Measurements from ENCODE around the gene PFKFB1. TPM values are rescaled to one million over a fixed set of nuclear protein-coding genes. Genes with fewer than 3 reads are reported as not detected.

Gene PFKFB1
- total and polyA plus RNA-seq, 2 of the 13 experiments (the other 11 are each of a cell fraction or from before 2014, with no cell fraction given), result 1.5 to 2.9 TPM

DNA sequence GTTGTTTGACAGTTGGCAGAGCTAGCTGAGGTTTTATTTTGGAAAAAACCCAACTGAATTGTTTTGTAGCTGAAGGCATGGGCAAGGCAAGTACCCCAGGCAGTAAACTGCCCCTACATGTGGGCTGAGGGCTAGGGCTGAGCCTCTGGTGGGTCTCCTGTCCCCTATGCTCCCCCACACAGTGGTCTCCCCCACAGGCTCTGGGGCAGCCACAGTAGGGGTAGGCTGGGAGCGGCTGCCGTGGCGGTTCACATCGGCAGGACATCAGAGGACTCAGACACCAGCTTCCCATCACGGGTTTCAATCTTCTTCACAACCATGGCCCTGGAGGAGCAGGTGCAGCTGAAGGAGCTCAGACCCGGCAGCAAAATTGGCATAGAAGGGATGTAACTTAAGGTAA lies 47.5 kb upstream of the PFKFB1 start:
- no CpG with 5 or more reads among the region's 6 CpGs for WGBS (ENCODE audit: low lambda C conversion rate)
- no peak for ATAC-seq
- H2AFZ ChIP-seq (ENCODE audit: low read length), result no peak overlapping the region
- BruUV-seq (replicated peaks), result no TSS peak
- no peak for DNase-seq (ENCODE audit: low spot score)
- H3K4me2 ChIP-seq (ENCODE audit: low read depth, low read length), result no peak overlapping the region
- intact Hi-C loops (cut with micrococcal nuclease; ENCODE audit: unreplicated experiment), result no loop called here
- H3K9ac ChIP-seq (ENCODE audit: insufficient read depth, low read depth, low read length), result no peak overlapping the region
- H3K4me1 ChIP-seq (ENCODE audit: insufficient read depth, low read length), result no peaks in the 10 kb centered on the region
- no peaks in the 10 kb centered on the region for H3K9me3 ChIP-seq (ENCODE audit: low read length)
- TF ChIP-seq ZNF616 (CRISPR knock-in tag; IDR thresholded peaks at IDR 0.05; ENCODE audit: low read depth), result no peak
- TF ChIP-seq ZNF331 (CRISPR knock-in tag; IDR thresholded peaks at IDR 0.05), result no peak
- TF ChIP-seq, protein P1, sequence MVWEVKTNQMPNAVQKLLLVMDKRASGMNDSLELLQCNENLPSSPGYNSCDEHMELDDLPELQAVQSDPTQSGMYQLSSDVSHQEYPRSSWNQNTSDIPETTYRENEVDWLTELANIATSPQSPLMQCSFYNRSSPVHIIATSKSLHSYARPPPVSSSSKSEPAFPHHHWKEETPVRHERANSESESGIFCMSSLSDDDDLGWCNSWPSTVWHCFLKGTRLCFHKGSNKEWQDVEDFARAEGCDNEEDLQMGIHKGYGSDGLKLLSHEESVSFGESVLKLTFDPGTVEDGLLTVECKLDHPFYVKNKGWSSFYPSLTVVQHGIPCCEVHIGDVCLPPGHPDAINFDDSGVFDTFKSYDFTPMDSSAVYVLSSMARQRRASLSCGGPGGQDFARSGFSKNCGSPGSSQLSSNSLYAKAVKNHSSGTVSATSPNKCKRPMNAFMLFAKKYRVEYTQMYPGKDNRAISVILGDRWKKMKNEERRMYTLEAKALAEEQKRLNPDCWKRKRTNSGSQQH (CRISPR knock-in tag; IDR thresholded peaks at IDR 0.05; ENCODE audit: low read depth), result no peak
- no peak for TF ChIP-seq CHD4 (IDR thresholded peaks at IDR 0.05; ENCODE audit: borderline replicate concordance, low read length)
- TF ChIP-seq JDP2 (CRISPR knock-in tag; IDR thresholded peaks at IDR 0.05; ENCODE audit: borderline replicate concordance), result no peak
- TF ChIP-seq JUNB (CRISPR knock-in tag; IDR thresholded peaks at IDR 0.05; ENCODE audit: borderline replicate concordance), result no peak
- no peak for TF ChIP-seq FOXK2 (IDR thresholded peaks at IDR 0.05)
- TF ChIP-seq MYNN (CRISPR knock-in tag; IDR thresholded peaks at IDR 0.05; ENCODE audit: low read depth), result no peak
- TF ChIP-seq RFX3 (CRISPR knock-in tag; IDR thresholded peaks at IDR 0.05), result no peak
- no peak for TF ChIP-seq RXRA (CRISPR knock-in tag; IDR thresholded peaks at IDR 0.05)
- TF ChIP-seq, protein P2, sequence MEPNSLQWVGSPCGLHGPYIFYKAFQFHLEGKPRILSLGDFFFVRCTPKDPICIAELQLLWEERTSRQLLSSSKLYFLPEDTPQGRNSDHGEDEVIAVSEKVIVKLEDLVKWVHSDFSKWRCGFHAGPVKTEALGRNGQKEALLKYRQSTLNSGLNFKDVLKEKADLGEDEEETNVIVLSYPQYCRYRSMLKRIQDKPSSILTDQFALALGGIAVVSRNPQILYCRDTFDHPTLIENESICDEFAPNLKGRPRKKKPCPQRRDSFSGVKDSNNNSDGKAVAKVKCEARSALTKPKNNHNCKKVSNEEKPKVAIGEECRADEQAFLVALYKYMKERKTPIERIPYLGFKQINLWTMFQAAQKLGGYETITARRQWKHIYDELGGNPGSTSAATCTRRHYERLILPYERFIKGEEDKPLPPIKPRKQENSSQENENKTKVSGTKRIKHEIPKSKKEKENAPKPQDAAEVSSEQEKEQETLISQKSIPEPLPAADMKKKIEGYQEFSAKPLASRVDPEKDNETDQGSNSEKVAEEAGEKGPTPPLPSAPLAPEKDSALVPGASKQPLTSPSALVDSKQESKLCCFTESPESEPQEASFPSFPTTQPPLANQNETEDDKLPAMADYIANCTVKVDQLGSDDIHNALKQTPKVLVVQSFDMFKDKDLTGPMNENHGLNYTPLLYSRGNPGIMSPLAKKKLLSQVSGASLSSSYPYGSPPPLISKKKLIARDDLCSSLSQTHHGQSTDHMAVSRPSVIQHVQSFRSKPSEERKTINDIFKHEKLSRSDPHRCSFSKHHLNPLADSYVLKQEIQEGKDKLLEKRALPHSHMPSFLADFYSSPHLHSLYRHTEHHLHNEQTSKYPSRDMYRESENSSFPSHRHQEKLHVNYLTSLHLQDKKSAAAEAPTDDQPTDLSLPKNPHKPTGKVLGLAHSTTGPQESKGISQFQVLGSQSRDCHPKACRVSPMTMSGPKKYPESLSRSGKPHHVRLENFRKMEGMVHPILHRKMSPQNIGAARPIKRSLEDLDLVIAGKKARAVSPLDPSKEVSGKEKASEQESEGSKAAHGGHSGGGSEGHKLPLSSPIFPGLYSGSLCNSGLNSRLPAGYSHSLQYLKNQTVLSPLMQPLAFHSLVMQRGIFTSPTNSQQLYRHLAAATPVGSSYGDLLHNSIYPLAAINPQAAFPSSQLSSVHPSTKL (CRISPR knock-in tag; IDR thresholded peaks at IDR 0.05), result no peak
- TF ChIP-seq, protein P3, sequence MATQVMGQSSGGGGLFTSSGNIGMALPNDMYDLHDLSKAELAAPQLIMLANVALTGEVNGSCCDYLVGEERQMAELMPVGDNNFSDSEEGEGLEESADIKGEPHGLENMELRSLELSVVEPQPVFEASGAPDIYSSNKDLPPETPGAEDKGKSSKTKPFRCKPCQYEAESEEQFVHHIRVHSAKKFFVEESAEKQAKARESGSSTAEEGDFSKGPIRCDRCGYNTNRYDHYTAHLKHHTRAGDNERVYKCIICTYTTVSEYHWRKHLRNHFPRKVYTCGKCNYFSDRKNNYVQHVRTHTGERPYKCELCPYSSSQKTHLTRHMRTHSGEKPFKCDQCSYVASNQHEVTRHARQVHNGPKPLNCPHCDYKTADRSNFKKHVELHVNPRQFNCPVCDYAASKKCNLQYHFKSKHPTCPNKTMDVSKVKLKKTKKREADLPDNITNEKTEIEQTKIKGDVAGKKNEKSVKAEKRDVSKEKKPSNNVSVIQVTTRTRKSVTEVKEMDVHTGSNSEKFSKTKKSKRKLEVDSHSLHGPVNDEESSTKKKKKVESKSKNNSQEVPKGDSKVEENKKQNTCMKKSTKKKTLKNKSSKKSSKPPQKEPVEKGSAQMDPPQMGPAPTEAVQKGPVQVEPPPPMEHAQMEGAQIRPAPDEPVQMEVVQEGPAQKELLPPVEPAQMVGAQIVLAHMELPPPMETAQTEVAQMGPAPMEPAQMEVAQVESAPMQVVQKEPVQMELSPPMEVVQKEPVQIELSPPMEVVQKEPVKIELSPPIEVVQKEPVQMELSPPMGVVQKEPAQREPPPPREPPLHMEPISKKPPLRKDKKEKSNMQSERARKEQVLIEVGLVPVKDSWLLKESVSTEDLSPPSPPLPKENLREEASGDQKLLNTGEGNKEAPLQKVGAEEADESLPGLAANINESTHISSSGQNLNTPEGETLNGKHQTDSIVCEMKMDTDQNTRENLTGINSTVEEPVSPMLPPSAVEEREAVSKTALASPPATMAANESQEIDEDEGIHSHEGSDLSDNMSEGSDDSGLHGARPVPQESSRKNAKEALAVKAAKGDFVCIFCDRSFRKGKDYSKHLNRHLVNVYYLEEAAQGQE (IDR thresholded peaks at IDR 0.05; ENCODE audit: borderline replicate concordance in 1 of 2, low read depth in 1 of 2, low read length in 2 of 2), result no peak
- no peak for TF ChIP-seq GTF2F1 (IDR thresholded peaks at IDR 0.05; ENCODE audit: low read length)
- no peak for TF ChIP-seq SMAD1 (CRISPR knock-in tag; IDR thresholded peaks at IDR 0.05; ENCODE audit: borderline replicate concordance, low read depth)
- TF ChIP-seq KDM1A (CRISPR knock-in tag; IDR thresholded peaks at IDR 0.05), result no peak
- TF ChIP-seq, protein P4, sequence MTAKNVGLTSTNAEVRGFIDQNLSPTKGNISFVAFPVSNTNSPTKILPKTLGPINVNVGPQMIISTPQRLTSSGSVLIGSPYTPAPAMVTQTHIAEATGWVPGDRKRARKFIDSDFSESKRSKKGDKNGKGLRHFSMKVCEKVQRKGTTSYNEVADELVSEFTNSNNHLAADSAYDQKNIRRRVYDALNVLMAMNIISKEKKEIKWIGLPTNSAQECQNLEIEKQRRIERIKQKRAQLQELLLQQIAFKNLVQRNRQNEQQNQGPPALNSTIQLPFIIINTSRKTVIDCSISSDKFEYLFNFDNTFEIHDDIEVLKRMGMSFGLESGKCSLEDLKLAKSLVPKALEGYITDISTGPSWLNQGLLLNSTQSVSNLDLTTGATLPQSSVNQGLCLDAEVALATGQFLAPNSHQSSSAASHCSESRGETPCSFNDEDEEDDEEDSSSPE (CRISPR knock-in tag; IDR thresholded peaks at IDR 0.05), result no peak
- no peaks in the 10 kb centered on the region for H3K79me2 ChIP-seq (ENCODE audit: insufficient read depth, low read length)
- no peak overlapping the region for H3K27ac ChIP-seq (ENCODE audit: extremely low read length, insufficient read depth, low read length)
- no peaks in the 10 kb centered on the region for H3K36me3 ChIP-seq (replicated peaks in 1 of 2; ENCODE audit: control insufficient read depth in 1 of 2, insufficient read depth in 2 of 2, low read length in 2 of 2)
- ChIA-PET POLR2A (no interaction called here), CTCF (ENCODE audit: low intra/inter-chr PET ratio, low total read pairs) (no interaction called here)
- no peaks in the 10 kb centered on the region for H3K27me3 ChIP-seq (ENCODE audit: control insufficient read depth in 1 of 2, insufficient read depth in 2 of 2, low read length in 2 of 2)
- no peak for FAIRE-seq
- in situ Hi-C loops (cut with HindIII; ENCODE audit: extremely low pct_ligation_motif_present, low pct_unique_long_range_greater_than_20kb), result no loop called here
- H4K20me1 ChIP-seq (ENCODE audit: insufficient read depth, low read length), result no peaks in the 10 kb centered on the region
- H3K4me3 ChIP-seq (replicated peaks in 1 of 3; ENCODE audit: insufficient read depth in 1 of 3, low read depth in 2 of 3, low read length in 3 of 3), result no peak overlapping the region

Measured in HepG2 (cell line).